MCF 10A (cell line): ENCODE data around the gene GAREM2. TPM values are rescaled to one million over a fixed set of nuclear protein-coding genes. Genes with fewer than 3 reads are reported as not detected.
A peak's percentile ranks its signal among the peaks of the same experiment; 100 is the strongest.

Experiments
- BruUV-seq: library from RNA; stranded (reverse); fragments of 400-500 nt; replicated peaks from 2 replicates; lab custom pipeline; 2021; lab: Mats Ljungman, UMichigan
- CTCF ChIA-PET: fragments of 300-600 bp; sonication (Branson Sonifier 250); formaldehyde crosslinking; extraction: SDS; loops from one replicate; lab custom pipeline; 2021; ENCODE audit warnings: antibody characterized with exemption, inconsistent platforms; lab: Yijun Ruan, JAX
- POLR2A ChIA-PET: fragments of 300-600, 350-650 bp; sonication (Branson Sonifier 250); formaldehyde crosslinking; extraction: SDS; loops from one replicate; lab custom pipeline; 2020; ENCODE audit warnings: antibody characterized with exemption, inconsistent platforms; lab: Yijun Ruan, JAX
- DNase-seq: peaks from one replicate; pipeline ENCODE4 v3.0.0-alpha.2; 2018; ENCODE audit not compliant: unreplicated experiment
- H3K27ac Mint-ChIP-seq: one replicate; pipeline ENCODE4 v1.8.0; 2022; ENCODE audit warnings: mild to moderate bottlenecking, low read depth, mixed read lengths; ENCODE audit not compliant: unreplicated experiment
- H3K27me3 Mint-ChIP-seq: one replicate; pipeline ENCODE4 v1.8.0; 2022; ENCODE audit warnings: mixed read lengths; ENCODE audit not compliant: insufficient read depth, unreplicated experiment
- H3K36me3 Mint-ChIP-seq: one replicate; pipeline ENCODE4 v1.8.0; 2022; ENCODE audit warnings: mild to moderate bottlenecking, moderate library complexity, mixed read lengths; ENCODE audit not compliant: insufficient read depth, unreplicated experiment
- H3K4me1 Mint-ChIP-seq: one replicate; pipeline ENCODE4 v1.8.0; 2022; ENCODE audit warnings: mixed read lengths; ENCODE audit not compliant: insufficient read depth, unreplicated experiment
- H3K4me3 Mint-ChIP-seq: one replicate; pipeline ENCODE4 v1.8.0; 2022; ENCODE audit warnings: mild to moderate bottlenecking, moderate library complexity, mixed read lengths; ENCODE audit not compliant: unreplicated experiment
- H3K9me3 Mint-ChIP-seq: one replicate; pipeline ENCODE4 v1.8.0; 2022; ENCODE audit warnings: mixed read lengths; ENCODE audit not compliant: unreplicated experiment
- CTCF ChIP-seq: fragments of 200-600 bp; IDR thresholded peaks from one replicate; pipeline ENCODE4 v1.8.0; 2022; ENCODE audit warnings: antibody characterized with exemption, mild to moderate bottlenecking; ENCODE audit not compliant: unreplicated experiment
- intact Hi-C: fragments of 100-400 bp; cut with micrococcal nuclease; formaldehyde crosslinking; loops from 2 replicates; pipeline ENCODE4 v1.14.1; 2022
- total RNA-seq: library from RNA; stranded (reverse); gene quantifications from 2 replicates; pipeline ENCODE4 v1.2.3, GENCODE V29; 2022

Gene GAREM2
- total RNA-seq, 1 experiment from 2014 or later, result 0.23 TPM

- Mint-ChIP-seq H3K27ac (no peak overlapping the region), H3K4me1 (no peaks in the 10 kb centered on the region), H3K9me3 (no peaks in the 10 kb centered on the region), H3K36me3 (peaks cover 96% of the 10 kb centered on the region), H3K27me3 (no peaks in the 10 kb centered on the region), H3K4me3 (no peak overlapping the region)
- intact Hi-C loops, result no loop called here
- POLR2A ChIA-PET, result interaction anchor here (1.2 kb wide), 1 partner anchor 8 kb away, joined by 4 read pairs; no protein-coding TSS in a partner anchor
- no peak for TF ChIP-seq CTCF
- DNase-seq, result no peak
- CTCF ChIA-PET, result no interaction called here
- BruUV-seq, result no TSS peak
Observed at GRCh38 chr2:26196683-26197418, 24.0 kb downstream of the GAREM2 start.

- ChIA-PET CTCF (interaction anchor here (0.6 kb wide), 1 partner anchor 246 kb away, joined by 4 read pairs; no protein-coding TSS in a partner anchor), POLR2A (interaction anchor here (1.2 kb wide), 1 partner anchor 9 kb away, joined by 4 read pairs; no protein-coding TSS in a partner anchor)
- H3K9me3 Mint-ChIP-seq, result no peaks in the 10 kb centered on the region
- no peak overlapping the region for H3K27ac Mint-ChIP-seq
- no peaks in the 10 kb centered on the region for H3K27me3 Mint-ChIP-seq
- no peak overlapping the region for H3K4me3 Mint-ChIP-seq
- peaks cover 96% of the 10 kb centered on the region for H3K36me3 Mint-ChIP-seq
- BruUV-seq, result no TSS peak
- intact Hi-C loops, result no loop called here
- H3K4me1 Mint-ChIP-seq, result no peaks in the 10 kb centered on the region
- no peak for TF ChIP-seq CTCF
- DNase-seq, result no peak
Observed at GRCh38 chr2:26197516-26197915, 24.6 kb downstream of the GAREM2 start.

- CTCF ChIA-PET, result interaction anchor here (0.6 kb wide), 2 partner anchors 22 to 32 kb away, joined by 3 read pairs; no protein-coding TSS in a partner anchor
- TSS peak; percentile 3 for BruUV-seq
- TF ChIP-seq CTCF, result no peak
- H3K9me3 Mint-ChIP-seq, result no peaks in the 10 kb centered on the region
- H3K36me3 Mint-ChIP-seq, result peaks cover 65% of the 10 kb centered on the region
- intact Hi-C loops, result no loop called here
- no peak overlapping the region for H3K4me3 Mint-ChIP-seq
- DNase-seq, result no peak
- H3K27ac Mint-ChIP-seq, result no peak overlapping the region
- POLR2A ChIA-PET, result interaction anchor here (1.1 kb wide), 1 partner anchor 11 kb away, joined by 3 read pairs; no protein-coding TSS in a partner anchor
- no peaks in the 10 kb centered on the region for H3K4me1 Mint-ChIP-seq
- H3K27me3 Mint-ChIP-seq, result no peaks in the 10 kb centered on the region
Observed at GRCh38 chr2:26202981-26203490, 30.1 kb downstream of the GAREM2 start.

GRCh38 chr2:26203906-26204305 lies 31.0 kb downstream of the GAREM2 start:
- no peak overlapping the region for H3K27ac Mint-ChIP-seq
- CTCF ChIA-PET, result interaction anchor here (0.6 kb wide), 1 partner anchor 548 kb away, joined by 3 read pairs; no protein-coding TSS in a partner anchor
- intact Hi-C loops, result no loop called here
- no peak overlapping the region for H3K4me3 Mint-ChIP-seq
- peaks cover 65% of the 10 kb centered on the region for H3K36me3 Mint-ChIP-seq
- no peaks in the 10 kb centered on the region for H3K27me3 Mint-ChIP-seq
- no TSS peak for BruUV-seq
- no peaks in the 10 kb centered on the region for H3K9me3 Mint-ChIP-seq
- no peak for TF ChIP-seq CTCF
- DNase-seq, result no peak
- no peaks in the 10 kb centered on the region for H3K4me1 Mint-ChIP-seq
- POLR2A ChIA-PET, result no interaction called here
